CD4-positive, alpha-beta T cell treated with Interleukin-1 beta for 1 hour (primary cell): ENCODE measurements around the gene HYDIN.
"Not testable (repeated sequence)": the region's sequence is repeated elsewhere in the genome, so short reads cannot be mapped to it uniquely, and the experiment has no call there.

ENCODE experiments used
- DNase-seq, 2 donors: peaks; one replicate each; pipeline ENCODE4 v3.0.0-alpha.2; 2020 to 2022

The HYDIN gene

GRCh38 chr16:70987019-70987715, 243.4 kb downstream of the HYDIN start:
- DNase-seq: not testable (repeated sequence)

- DNase-seq: not testable (repeated sequence)
These were observed 245.8 kb downstream of the HYDIN start for GRCh38 chr16:70984675-70985074.

DNA sequence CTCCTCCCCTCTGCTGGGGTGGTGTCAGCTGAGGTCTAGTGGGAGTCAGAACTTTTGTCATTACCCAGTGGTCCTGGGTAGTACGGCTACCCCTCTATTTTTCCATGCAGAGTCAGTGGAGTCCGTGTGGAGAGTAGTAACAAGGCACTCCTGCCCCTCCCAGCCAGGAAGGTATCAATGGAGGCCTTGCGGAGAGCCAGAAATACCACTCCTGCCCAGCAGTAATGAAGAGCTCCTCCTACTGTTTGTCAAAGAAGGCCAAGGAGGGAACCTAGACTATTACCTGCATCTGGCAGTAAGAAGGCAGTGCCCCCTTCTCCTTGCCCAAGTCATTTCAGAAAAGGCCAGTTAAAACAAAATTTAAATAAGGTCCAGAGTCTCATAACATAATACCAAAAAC, 262.2 kb downstream of the HYDIN start:
- not testable (repeated sequence) for DNase-seq

GRCh38 chr16:70960169-70960568, 270.4 kb downstream of the HYDIN start:
- not testable (repeated sequence) for DNase-seq

- DNase-seq: not testable (repeated sequence)
These were observed 275.6 kb downstream of the HYDIN start for GRCh38 chr16:70954922-70955321.

- not testable (repeated sequence) for DNase-seq
These were observed 276.7 kb downstream of the HYDIN start for GRCh38 chr16:70953824-70954223.

- DNase-seq: not testable (repeated sequence)
These were observed 287.0 kb downstream of the HYDIN start for GRCh38 chr16:70943551-70943950.

DNA sequence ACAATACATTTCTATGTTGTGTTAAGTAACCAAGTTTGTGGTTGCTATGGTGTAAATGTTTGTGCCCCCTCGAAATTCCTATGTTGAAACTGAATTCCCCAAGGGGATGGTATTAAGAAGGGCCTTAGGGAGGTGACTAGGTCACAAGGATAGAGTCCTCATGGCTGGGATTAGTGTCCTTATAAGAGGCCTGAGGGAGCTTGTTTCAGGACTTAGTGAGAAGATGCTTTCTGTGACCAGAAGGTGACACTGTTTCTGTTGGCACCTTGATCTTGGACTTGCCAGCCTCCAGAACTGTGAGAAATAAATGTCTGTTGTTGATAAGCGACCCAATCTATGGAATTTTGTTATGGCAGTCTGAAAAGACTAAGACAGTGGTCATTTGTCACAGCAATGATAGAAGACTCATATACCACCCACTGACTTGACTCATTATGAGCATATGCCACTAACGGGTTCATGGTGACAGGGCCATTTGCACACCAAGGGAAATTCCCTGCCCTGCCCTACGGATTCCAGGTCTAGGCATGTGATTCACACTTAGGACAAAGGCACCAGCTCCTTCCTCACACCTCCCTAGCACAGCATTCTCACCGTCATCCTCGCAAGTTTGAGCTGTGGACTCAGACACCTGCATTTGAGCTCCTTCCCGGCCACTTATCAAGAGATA, 290.7 kb downstream of the HYDIN start:
- DNase-seq: not testable (repeated sequence)

- not testable (repeated sequence) for DNase-seq
These were observed 293.6 kb downstream of the HYDIN start for GRCh38 chr16:70936781-70937525.

GRCh38 chr16:70935325-70935724, 295.2 kb downstream of the HYDIN start:
- not testable (repeated sequence) for DNase-seq

- not testable (repeated sequence) for DNase-seq
These were observed 296.8 kb downstream of the HYDIN start for GRCh38 chr16:70933746-70934145.

DNA sequence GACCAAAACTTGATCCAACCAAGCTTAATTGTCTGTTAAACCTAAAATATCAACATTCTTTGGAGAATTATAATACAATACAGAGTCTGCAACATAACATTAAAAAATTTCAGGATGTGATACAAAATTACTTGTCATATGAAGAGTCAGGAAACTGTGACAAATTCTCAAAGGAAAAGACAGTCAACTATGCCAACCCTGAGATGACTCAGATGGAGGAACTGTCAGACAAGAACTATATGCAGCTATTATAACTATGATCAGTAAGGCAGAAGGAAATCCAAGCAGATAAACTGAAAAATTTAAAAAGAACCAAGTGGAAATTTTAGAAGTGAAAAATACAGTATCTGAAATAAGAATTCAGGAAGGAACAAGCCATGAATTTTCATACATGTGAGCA, 299.8 kb downstream of the HYDIN start:
- DNase-seq: not testable (repeated sequence)

- not testable (repeated sequence) for DNase-seq
These were observed 308.4 kb downstream of the HYDIN start for GRCh38 chr16:70922164-70922563.

- not testable (repeated sequence) for DNase-seq
These were observed 309.9 kb downstream of the HYDIN start for GRCh38 chr16:70920661-70921060.

DNA sequence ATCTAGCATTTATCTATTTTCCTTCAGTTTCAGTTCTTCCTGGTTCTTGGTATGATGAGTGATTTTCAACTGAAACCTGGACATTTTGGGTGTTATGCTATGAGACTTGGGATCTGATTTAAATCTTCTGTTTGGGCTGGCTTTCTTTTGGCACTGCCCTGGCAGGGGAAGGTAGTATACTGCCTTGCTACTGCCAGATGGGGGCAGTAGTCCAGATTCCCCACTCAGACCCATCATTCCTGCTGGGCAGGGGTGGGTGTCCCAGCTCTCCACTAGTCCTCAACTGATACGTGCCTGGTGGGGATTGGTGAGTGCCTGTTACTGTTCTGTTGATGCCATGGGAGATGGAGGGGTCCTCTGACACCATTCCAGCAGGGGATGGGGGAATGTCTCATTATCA, 342.3 kb downstream of the HYDIN start:
- DNase-seq: not testable (repeated sequence)

DNA sequence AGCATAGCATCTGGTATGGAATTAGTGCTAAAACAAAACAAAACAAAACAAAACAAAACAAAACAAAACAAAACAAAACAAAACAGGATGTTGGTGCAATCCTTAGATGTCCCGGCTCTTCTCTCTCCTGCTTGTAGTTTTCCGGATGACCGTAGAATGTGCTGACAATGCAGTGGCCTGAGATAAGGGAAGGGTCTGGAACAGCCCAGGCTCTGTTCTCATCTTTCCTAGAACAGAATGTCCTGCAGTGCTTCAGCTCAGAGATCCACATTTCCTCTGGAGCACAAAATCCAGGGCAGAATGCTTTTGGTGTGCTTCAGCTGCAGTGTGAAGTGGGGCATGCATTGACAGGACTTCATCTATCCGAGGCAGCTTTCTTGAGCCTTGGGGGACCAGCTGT, 345.9 kb downstream of the HYDIN start:
- not testable (repeated sequence) for DNase-seq

- DNase-seq: not testable (repeated sequence)
These were observed 348.2 kb downstream of the HYDIN start for GRCh38 chr16:70882311-70882710.

DNA sequence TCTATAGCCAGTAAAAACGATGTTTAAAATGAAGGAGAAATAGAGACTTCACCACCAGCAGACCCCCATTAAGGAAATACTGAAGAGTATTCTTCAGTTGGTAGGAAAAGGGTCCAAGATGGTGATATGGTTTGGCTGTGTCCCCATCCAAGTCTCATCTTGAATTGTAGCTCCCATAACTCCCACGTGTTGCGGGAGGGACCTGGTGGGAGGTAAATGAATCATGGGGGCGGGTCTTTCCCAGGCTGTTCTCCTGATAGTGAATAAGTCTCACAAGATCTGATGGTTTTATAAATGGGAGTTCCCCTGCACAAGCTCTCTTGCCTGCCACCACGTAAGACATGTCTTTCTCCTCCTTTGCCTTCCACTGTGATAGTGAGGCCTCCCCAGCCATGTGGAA, 352.6 kb downstream of the HYDIN start:
- not testable (repeated sequence) for DNase-seq

DNA sequence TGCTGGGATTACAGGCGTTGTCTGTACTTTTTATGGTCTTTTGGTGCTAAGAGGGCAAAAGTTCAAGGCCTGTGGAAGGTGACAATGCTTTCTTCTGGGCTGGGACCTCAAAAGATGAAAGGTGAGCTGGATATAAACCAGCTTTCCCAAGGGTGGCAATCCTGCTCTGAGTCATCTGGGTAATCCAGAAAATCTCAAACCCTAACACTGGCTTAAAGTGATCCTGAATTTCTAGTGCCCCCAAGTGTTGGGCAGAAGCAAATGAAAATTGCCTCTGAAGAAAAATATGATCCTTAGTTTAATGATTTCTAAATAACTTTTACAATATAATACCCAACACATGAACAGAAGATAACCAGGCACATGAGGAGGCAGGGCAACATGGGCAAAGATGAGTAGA, 354.1 kb downstream of the HYDIN start:
- not testable (repeated sequence) for DNase-seq

DNA sequence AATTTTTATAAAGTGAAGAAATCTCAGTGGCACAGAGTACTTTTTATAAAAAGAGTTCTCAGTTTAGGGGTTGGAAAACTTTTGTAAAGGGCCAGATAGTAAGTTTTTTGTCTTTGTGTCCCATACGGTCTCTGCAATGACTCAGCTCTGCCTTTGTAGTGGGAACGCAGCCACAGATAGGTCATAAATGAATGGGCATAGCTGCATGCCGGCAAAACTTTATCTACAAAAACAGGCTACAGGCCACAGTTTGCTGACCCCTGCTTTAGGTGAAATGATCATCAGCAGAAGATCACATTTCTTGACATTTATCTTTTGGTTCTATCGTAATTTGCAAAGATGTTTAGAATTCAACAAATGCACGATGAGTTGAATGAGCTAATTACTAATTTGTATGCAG, 365.8 kb downstream of the HYDIN start:
- DNase-seq: not testable (repeated sequence)

GRCh38 chr16:70861996-70862395, 368.5 kb downstream of the HYDIN start:
- DNase-seq: not testable (repeated sequence)

GRCh38 chr16:70851299-70851698, 379.2 kb downstream of the HYDIN start:
- DNase-seq: not testable (repeated sequence)

DNA sequence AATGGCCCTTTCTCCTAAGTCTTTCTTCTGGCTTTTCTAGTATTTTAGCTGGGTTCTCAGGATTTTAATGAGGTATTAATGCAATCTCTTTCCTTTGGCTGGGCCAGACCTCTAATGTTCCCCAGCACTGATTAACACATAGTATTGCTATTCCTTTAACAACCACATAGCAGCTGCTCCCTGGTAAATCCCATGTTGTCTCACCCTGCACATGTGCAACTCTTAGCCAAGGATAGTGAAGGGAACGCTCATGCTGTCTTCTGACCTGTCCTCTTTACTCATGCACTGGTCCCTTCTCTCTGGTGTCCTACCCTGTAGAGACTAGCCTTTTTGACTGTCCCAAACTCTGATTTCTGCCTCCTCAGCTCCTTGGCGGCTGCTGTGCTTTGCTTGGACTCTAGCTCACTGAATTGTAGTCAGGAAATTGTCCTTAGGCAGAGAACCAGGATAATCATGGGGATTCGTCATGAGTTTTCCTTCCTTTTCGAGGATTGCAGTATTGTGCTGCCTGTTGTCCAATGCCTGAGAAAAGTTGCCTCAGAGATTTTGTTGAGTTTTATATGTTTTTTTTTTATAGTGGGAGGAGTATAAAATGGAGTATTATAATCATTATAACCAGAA, 406.9 kb downstream of the HYDIN start:
- DNase-seq: not testable (repeated sequence)
